HL-60 (cell line): ENCODE results near the gene OXSR1.

Experiments used
- DNase-seq, 2 experiments: peaks; one replicate each; pipeline ENCODE4 v3.0.0-alpha.2; 2010 to 2020; ENCODE audit warnings: low read depth in 1 of 2, low spot score in 1 of 2
- H3K27ac ChIP-seq: fragments of 250-450 bp; sonication (Bioruptor Pico); replicated peaks from 2 replicates; pipeline ENCODE4 v1.5.1; 2020; ENCODE audit warnings: mild to moderate bottlenecking, moderate library complexity
- H3K27me3 ChIP-seq: fragments of 250-450 bp; sonication (Bioruptor Pico); 2 replicates; pipeline ENCODE4 v1.5.1; 2021; ENCODE audit warnings: mild to moderate bottlenecking, moderate library complexity; ENCODE audit not compliant: insufficient read depth, poor library complexity, severe bottlenecking
- H3K4me3 ChIP-seq: replicated peaks from 2 replicates; pipeline ENCODE4 v1.5.1; 2011; ENCODE audit warnings: mild to moderate bottlenecking, control low read depth, low read length; ENCODE audit not compliant: insufficient read depth
- GABPA ChIP-seq: IDR thresholded peaks from 2 replicates; pipeline ENCODE4 v1.6.1; 2012; ENCODE audit warnings: low read depth
- POLR2AphosphoS5 ChIP-seq: IDR thresholded peaks from 2 replicates; pipeline ENCODE4 v1.6.1; 2012; ENCODE audit warnings: low read depth
- SPI1 ChIP-seq: IDR thresholded peaks from 2 replicates; pipeline ENCODE4 v1.6.1; 2012; ENCODE audit warnings: low read depth, mild to moderate bottlenecking, borderline replicate concordance
- TF ChIP-seq, protein P1 (sequence below): IDR thresholded peaks from one replicate; pipeline ENCODE4 v1.5.1; 2011; ENCODE audit warnings: low read length, control low read depth, inconsistent platforms; ENCODE audit not compliant: insufficient read depth
- TF ChIP-seq, protein P2 (sequence below): IDR thresholded peaks from 2 replicates; pipeline ENCODE4 v1.6.1; 2012; ENCODE audit warnings: low read depth; ENCODE audit not compliant: insufficient replicate concordance

OXSR1 gene

GRCh38 chr3:38221005-38221404 is 55.7 kb downstream of the OXSR1 start:
- Histone ChIP-seq H3K4me3 (no peak overlapping the region), H3K27ac (no peak overlapping the region), H3K27me3 (no peaks in the 10 kb centered on the region)
- TF ChIP-seq SPI1 (no peak), GABPA (no peak), POLR2AphosphoS5 (no peak)
- TF ChIP-seq, protein P1, sequence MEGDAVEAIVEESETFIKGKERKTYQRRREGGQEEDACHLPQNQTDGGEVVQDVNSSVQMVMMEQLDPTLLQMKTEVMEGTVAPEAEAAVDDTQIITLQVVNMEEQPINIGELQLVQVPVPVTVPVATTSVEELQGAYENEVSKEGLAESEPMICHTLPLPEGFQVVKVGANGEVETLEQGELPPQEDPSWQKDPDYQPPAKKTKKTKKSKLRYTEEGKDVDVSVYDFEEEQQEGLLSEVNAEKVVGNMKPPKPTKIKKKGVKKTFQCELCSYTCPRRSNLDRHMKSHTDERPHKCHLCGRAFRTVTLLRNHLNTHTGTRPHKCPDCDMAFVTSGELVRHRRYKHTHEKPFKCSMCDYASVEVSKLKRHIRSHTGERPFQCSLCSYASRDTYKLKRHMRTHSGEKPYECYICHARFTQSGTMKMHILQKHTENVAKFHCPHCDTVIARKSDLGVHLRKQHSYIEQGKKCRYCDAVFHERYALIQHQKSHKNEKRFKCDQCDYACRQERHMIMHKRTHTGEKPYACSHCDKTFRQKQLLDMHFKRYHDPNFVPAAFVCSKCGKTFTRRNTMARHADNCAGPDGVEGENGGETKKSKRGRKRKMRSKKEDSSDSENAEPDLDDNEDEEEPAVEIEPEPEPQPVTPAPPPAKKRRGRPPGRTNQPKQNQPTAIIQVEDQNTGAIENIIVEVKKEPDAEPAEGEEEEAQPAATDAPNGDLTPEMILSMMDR, result no peak
- TF ChIP-seq, protein P2, sequence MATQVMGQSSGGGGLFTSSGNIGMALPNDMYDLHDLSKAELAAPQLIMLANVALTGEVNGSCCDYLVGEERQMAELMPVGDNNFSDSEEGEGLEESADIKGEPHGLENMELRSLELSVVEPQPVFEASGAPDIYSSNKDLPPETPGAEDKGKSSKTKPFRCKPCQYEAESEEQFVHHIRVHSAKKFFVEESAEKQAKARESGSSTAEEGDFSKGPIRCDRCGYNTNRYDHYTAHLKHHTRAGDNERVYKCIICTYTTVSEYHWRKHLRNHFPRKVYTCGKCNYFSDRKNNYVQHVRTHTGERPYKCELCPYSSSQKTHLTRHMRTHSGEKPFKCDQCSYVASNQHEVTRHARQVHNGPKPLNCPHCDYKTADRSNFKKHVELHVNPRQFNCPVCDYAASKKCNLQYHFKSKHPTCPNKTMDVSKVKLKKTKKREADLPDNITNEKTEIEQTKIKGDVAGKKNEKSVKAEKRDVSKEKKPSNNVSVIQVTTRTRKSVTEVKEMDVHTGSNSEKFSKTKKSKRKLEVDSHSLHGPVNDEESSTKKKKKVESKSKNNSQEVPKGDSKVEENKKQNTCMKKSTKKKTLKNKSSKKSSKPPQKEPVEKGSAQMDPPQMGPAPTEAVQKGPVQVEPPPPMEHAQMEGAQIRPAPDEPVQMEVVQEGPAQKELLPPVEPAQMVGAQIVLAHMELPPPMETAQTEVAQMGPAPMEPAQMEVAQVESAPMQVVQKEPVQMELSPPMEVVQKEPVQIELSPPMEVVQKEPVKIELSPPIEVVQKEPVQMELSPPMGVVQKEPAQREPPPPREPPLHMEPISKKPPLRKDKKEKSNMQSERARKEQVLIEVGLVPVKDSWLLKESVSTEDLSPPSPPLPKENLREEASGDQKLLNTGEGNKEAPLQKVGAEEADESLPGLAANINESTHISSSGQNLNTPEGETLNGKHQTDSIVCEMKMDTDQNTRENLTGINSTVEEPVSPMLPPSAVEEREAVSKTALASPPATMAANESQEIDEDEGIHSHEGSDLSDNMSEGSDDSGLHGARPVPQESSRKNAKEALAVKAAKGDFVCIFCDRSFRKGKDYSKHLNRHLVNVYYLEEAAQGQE, result no peak
- no peak for DNase-seq

DNA sequence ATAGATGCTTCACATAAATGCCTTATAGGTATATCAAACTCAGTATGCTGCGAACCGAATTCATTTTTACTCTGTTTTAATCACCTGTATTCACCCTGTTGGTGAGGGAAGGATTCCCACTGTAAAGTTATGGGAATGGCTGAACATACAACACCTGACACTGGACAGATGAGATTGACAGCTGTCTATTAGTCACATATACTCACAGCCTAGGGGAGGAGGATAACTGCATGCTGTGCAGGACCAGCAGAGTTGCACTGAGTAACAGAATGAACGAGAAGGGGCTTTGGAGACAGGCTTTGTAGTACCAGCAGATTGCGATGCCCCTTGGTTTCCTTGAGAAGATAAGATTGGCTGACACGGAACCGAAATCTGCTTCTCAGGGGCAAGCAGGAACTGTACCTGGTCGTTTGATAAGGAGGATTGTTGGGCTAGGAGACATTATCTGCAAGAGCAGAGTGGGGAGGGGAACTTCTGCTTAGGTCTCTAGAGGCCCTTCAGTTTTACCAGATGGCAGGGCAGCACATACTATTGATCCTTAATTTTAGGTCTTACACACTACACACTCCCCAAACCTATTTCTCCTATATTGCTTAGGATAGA is 56.8 kb downstream of the OXSR1 start:
- no peak for DNase-seq
- Histone ChIP-seq H3K27me3 (no peaks in the 10 kb centered on the region), H3K27ac (no peak overlapping the region), H3K4me3 (no peak overlapping the region)
- TF ChIP-seq, protein P1, result no peak
- no peak for TF ChIP-seq SPI1
- TF ChIP-seq, protein P2, result no peak
- TF ChIP-seq POLR2AphosphoS5, result no peak
- no peak for TF ChIP-seq GABPA

- no peaks in the 10 kb centered on the region for H3K27me3 ChIP-seq
- no peak for DNase-seq
- TF ChIP-seq, protein P2, result no peak
- TF ChIP-seq, protein P1, result no peak
- TF ChIP-seq SPI1 (no peak), POLR2AphosphoS5 (no peak), GABPA (no peak)
- no peak overlapping the region for H3K4me3 ChIP-seq
- no peak overlapping the region for H3K27ac ChIP-seq
These were observed 59.0 kb downstream of the OXSR1 start for GRCh38 chr3:38224357-38224756.
